Measurements from ENCODE around the gene HOXD4. TPM values are rescaled to one million over a fixed set of nuclear protein-coding genes. Genes with fewer than 3 reads are reported as not detected.

Gene HOXD4
- total RNA-seq, 6 donors from 2014 or later, result 0.79 to 0.81 TPM; not detected in 4

Small RNA genes lying within 50 kb of the gene (small RNA-seq; reads per million reads assigned to genes)
- 8,609 to 19,343 (median 10,268) reads per million in 4 donors for gene MIR10B

Other genes with a start within 250 kb of the HOXD4 start
- gene LNPK, start 149.3 kb upstream of the HOXD4 start, total RNA-seq, result 10 to 100 TPM in 5 of 6 donors, 1 to 10 TPM in 1; 8.4 to 28.0 (median 18.3) TPM
- not detected for gene EVX2, start 67.6 kb upstream of the HOXD4 start, total RNA-seq
- not detected for gene HOXD13, start 58.8 kb upstream of the HOXD4 start, total RNA-seq
- not detected for gene HOXD12, start 51.8 kb upstream of the HOXD4 start, total RNA-seq
- not detected for gene HOXD11, start 44.3 kb upstream of the HOXD4 start, total RNA-seq
- gene HOXD10, start 34.8 kb upstream of the HOXD4 start, total RNA-seq, result under 1 TPM in 2 of 6 donors, not detected in 4; 0.47 to 0.55 TPM
- gene HOXD9, start 28.8 kb upstream of the HOXD4 start, total RNA-seq, result 1 to 10 TPM in 1 of 6 donors, under 1 TPM in 1, not detected in 4; 0.40 to 1.2 TPM
- 1 to 10 TPM in 1 of 6 donors, under 1 TPM in 4, not detected in 1; 0.43 to 2.3 (median 0.74) TPM for gene HOXD8, start 21.8 kb upstream of the HOXD4 start, total RNA-seq
- gene HOXD3, start 5.8 kb downstream of the HOXD4 start, total RNA-seq, result under 1 TPM in 3 of 6 donors, not detected in 3; 0.49 to 0.57 (median 0.49) TPM
- 1 to 10 TPM; 1.0 to 7.2 (median 3.6) TPM for gene HOXD1, start 37.1 kb downstream of the HOXD4 start, total RNA-seq
- gene MTX2, start 117.9 kb downstream of the HOXD4 start, total RNA-seq, result 10 to 100 TPM; 17.4 to 31.4 (median 20.7) TPM